Erythroblast (primary cell): ENCODE measurements around the gene CPNE2.

Source experiments
- GATA1 ChIP-seq: IDR thresholded peaks from 2 replicates; pipeline ENCODE4 v1.6.1; 2011; ENCODE audit warnings: low read depth, mild to moderate bottlenecking, control low read depth, low read length, moderate library complexity
- POLR2A ChIP-seq: IDR thresholded peaks from 2 replicates; pipeline ENCODE4 v1.6.1; 2011; ENCODE audit warnings: mild to moderate bottlenecking, low read length

DNA sequence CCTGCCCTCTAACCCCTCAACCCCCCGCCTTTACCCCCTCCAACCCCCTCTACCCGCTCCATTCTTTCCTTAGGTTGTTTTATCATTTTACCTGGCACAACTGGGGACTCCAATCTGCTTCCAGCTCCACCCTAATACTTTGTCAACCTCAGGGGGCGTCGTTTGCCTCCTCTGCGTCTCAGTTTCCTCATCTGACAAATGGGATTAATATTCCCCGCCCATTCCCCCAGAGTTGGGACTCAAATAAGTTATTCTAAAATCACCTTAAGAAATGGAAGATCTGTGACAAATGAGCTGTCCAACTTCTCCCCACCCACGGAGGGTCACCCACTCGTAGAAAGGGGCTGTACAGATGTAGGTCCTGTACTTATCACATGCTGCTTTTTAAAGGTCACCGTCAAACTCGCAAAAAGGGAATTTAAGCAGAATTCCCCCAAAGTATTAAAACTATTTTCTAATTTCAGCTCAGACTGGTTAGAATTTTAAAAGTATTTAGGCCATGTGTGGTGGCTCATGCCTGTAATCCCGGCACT lies 40.6 kb upstream of the CPNE2 start:
- no peak for TF ChIP-seq POLR2A
- TF ChIP-seq GATA1: no peak
